Activated B cell treated with CpG ODN at 0.5 μM for 24 hours (primary cell): Measurements from ENCODE around the gene PRODH. TPM values are rescaled to one million over a fixed set of nuclear protein-coding genes. Genes with fewer than 3 reads are reported as not detected.
A peak's percentile ranks its signal among the peaks of the same experiment; 100 is the strongest.
"Not testable (repeated sequence)": the region's sequence is repeated elsewhere in the genome, so short reads cannot be mapped to it uniquely, and the experiment has no call there.

ENCODE experiments used
- ATAC-seq: fragments of 200-7000 bp; cut with Tn5 transposase; one replicate; pipeline ENCODE4 v1.10.0; 2021; ENCODE audit warnings: low read depth, mild to moderate bottlenecking, moderate library complexity
- CTCF ChIA-PET: fragments of 350-600 bp; sonication (Branson Sonifier 250); formaldehyde crosslinking; loops from one replicate; lab custom pipeline; 2021; ENCODE audit warnings: antibody characterized with exemption; lab: Charles Lee
- POLR2A ChIA-PET: fragments of 350-600 bp; sonication (Branson Sonifier 250); formaldehyde crosslinking; loops from one replicate; lab custom pipeline; 2021; ENCODE audit warnings: antibody characterized with exemption; lab: Charles Lee
- DNase-seq: peaks from one replicate; pipeline ENCODE4 v3.0.0; 2022
- H3K27ac Mint-ChIP-seq: one replicate; pipeline ENCODE4 v1.8.0; 2020; ENCODE audit warnings: mixed read lengths
- H3K27me3 Mint-ChIP-seq: one replicate; pipeline ENCODE4 v1.8.0; 2021; ENCODE audit warnings: mixed read lengths
- H3K36me3 Mint-ChIP-seq: one replicate; pipeline ENCODE4 v1.8.0; 2021; ENCODE audit warnings: low read depth, mixed read lengths
- H3K4me1 Mint-ChIP-seq: one replicate; pipeline ENCODE4 v1.8.0; 2021; ENCODE audit warnings: mixed read lengths
- H3K4me3 Mint-ChIP-seq: one replicate; pipeline ENCODE4 v1.8.0; 2020; ENCODE audit warnings: mild to moderate bottlenecking, mixed read lengths
- H3K9me3 Mint-ChIP-seq: one replicate; pipeline ENCODE4 v1.8.0; 2020; ENCODE audit warnings: mixed read lengths
- CTCF ChIP-seq: fragments of 200-600 bp; IDR thresholded peaks from one replicate; pipeline ENCODE4 v1.8.0; 2022; ENCODE audit warnings: antibody characterized with exemption, mild to moderate bottlenecking
- intact Hi-C: fragments of 100-400 bp; cut with micrococcal nuclease; formaldehyde crosslinking; loops from one replicate; pipeline ENCODE4 v1.15.1; 2024
- total RNA-seq: library from RNA; stranded (reverse); gene quantifications from 2 replicates; pipeline ENCODE4 v1.2.3, GENCODE V29; 2022

The PRODH gene
- total RNA-seq, 1 donor from 2014 or later: not detected

DNA sequence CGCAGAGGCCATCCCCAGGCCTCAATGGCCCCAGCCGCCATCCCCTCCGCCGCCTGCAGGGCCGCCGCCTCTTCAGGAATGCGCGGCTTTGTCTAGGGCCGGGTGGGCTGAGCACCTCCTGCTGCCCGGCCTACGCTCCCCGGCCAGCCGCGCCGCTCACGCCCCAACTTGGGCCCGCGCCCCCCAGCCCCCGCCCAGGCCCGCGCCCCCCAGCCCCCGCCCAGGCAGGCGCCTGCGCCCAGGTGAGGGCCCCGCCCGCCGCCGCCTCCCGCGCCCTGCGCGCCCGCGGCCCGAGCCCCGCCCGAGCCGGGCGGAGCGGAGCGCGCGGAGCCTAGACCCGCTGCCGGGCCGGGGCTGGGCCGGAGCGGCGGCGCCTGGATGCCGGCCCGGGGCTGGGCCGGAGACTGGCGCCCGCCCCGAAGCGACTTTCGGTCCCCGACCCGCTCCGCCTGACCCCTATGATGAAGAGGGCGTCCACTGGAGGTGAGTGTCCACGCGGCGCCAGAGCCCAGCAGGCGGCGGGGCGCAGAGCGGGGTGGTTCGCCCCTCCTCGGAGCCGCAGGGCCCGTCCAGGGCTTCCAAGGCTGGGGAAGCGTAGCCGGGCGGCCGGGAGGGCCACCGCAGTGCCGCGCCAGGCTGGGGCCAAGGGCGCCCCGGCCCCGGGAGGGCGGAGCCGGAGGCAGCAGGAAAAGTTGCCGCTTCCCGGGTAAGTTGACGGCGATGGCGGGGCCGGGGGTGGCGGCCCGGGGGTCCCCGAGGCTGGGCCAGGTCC is 34.3 kb upstream of the PRODH start:
- DNase-seq (peak; percentile 31), ATAC-seq (peak; percentile 49)
- intact Hi-C loops: no loop called here
- Mint-ChIP-seq H3K4me3 (no peak overlapping the region), H3K27me3 (peaks cover 17% of the 10 kb centered on the region), H3K9me3 (no peaks in the 10 kb centered on the region), H3K27ac (no peak overlapping the region), H3K4me1 (peaks cover 4% of the 10 kb centered on the region), H3K36me3 (no peaks in the 10 kb centered on the region)
- ChIA-PET POLR2A (no interaction called here), CTCF (no interaction called here)
- no peak for TF ChIP-seq CTCF

DNA sequence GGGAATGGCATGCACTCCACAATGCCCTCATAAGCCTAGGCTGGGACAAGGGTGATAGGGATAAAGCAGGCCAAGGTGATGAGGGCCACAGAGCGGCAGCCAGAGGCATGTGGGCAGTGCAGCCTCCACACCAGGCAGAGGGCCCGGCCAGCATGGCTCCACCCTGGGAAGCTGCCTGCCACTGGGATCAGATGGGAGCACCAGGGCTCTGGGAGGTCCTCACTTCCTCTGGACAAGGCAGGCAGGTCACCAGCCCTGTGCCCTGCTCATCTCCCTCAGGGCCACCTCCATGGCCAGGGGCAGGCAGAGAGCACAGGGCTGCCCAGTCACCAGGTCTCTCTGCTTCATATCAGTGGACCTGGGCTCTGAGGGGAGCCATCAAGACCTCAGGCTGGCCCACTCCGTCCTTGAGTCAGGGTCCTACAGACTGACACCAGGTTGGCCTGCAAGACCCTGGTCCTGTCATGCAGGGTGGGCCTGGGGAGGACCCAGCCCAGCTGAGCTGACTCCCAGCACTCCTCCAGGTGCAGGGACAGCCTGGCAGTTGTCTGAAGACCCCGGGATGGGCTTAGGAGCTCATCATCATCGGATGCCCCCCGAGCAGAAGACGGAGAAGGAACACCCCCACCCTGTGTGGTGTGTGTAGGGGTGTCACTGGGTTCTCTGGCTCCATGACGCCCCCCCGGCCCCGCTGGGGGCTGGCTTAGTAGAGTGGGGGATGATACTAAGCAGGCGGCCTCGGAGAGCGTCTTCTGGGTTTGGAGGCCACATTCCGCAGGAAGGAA is 33.3 kb upstream of the PRODH start:
- H3K36me3 Mint-ChIP-seq, H3K27ac Mint-ChIP-seq, intact Hi-C loops, DNase-seq, H3K9me3 Mint-ChIP-seq, CTCF ChIA-PET, ATAC-seq, H3K4me1 Mint-ChIP-seq, POLR2A ChIA-PET: not testable (repeated sequence)
- Mint-ChIP-seq H3K27me3 (peaks cover 17% of the 10 kb centered on the region), H3K4me3 (peak overlapping the region; percentile 57)

- Mint-ChIP-seq H3K36me3 (no peaks in the 10 kb centered on the region), H3K4me3 (no peak overlapping the region), H3K27ac (no peak overlapping the region), H3K4me1 (peaks cover 4% of the 10 kb centered on the region), H3K9me3 (no peaks in the 10 kb centered on the region), H3K27me3 (peaks cover 17% of the 10 kb centered on the region)
- intact Hi-C loops: no loop called here
- CTCF ChIA-PET: no interaction called here
- POLR2A ChIA-PET: no interaction called here
- ATAC-seq (no peak), DNase-seq (no peak)
- TF ChIP-seq CTCF: no peak
These were observed 32.1 kb upstream of the PRODH start for GRCh38 chr22:18968011-18968749.

GRCh38 chr22:18967391-18968010 is 31.4 kb upstream of the PRODH start:
- peaks cover 17% of the 10 kb centered on the region for H3K27me3 Mint-ChIP-seq
- POLR2A ChIA-PET, CTCF ChIA-PET, H3K36me3 Mint-ChIP-seq, H3K9me3 Mint-ChIP-seq, ATAC-seq, intact Hi-C loops, H3K4me1 Mint-ChIP-seq, DNase-seq, H3K27ac Mint-ChIP-seq, H3K4me3 Mint-ChIP-seq: not testable (repeated sequence)

DNA sequence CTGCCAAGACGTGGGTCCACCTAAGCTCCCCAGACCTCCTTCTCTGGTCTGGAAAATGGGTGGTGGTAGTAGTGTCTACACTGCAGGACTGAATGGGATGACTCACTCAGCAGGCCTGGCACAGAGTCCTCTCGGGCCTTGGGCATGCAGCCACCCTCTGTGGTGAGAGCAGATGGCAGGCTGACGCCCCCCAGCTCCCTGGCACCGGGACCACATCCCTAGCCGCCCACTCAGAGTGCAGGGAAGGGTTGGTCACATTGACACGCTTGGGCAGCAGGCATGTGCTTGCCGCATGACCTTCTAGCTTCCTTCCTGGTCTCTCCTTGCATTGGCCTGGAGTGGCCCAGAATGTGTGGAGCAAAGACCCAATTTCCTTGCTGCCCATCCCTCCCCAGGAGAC is 30.7 kb upstream of the PRODH start:
- ChIA-PET POLR2A (no interaction called here), CTCF (no interaction called here)
- Mint-ChIP-seq H3K27me3 (peaks cover 16% of the 10 kb centered on the region), H3K27ac (no peak overlapping the region), H3K4me3 (no peak overlapping the region), H3K4me1 (peaks cover 4% of the 10 kb centered on the region), H3K36me3 (no peaks in the 10 kb centered on the region), H3K9me3 (no peaks in the 10 kb centered on the region)
- no peak for TF ChIP-seq CTCF
- intact Hi-C loops: no loop called here
- ATAC-seq: no peak
- DNase-seq: no peak
